ENCODE measurements around the gene NR3C2.

The NR3C2 gene

GRCh38 chr4:148437439-148437838, 4.8 kb downstream of the NR3C2 start:
- no peak for DNase-seq (ENCODE audit: low read depth)
- no peak overlapping the region for H3K4me3 ChIP-seq (ENCODE audit: control insufficient read depth, low read depth, low read length)
- TF ChIP-seq CTCF (conservative IDR thresholded peaks at IDR 0.05; ENCODE audit: control insufficient read depth, insufficient read depth, low read depth, low read length) = no peak

GRCh38 chr4:148436512-148436911, 5.7 kb downstream of the NR3C2 start:
- H3K4me3 ChIP-seq (ENCODE audit: control insufficient read depth, low read depth, low read length) = no peak overlapping the region
- no peak for DNase-seq (ENCODE audit: low read depth)
- TF ChIP-seq CTCF (conservative IDR thresholded peaks at IDR 0.05; ENCODE audit: control insufficient read depth, insufficient read depth, low read depth, low read length) = no peak

GRCh38 chr4:148435654-148436406, 6.4 kb downstream of the NR3C2 start:
- TF ChIP-seq CTCF (conservative IDR thresholded peaks at IDR 0.05; ENCODE audit: control insufficient read depth, insufficient read depth, low read depth, low read length) = no peak
- DNase-seq (ENCODE audit: low read depth) = no peak

GRCh38 chr4:148434075-148434773, 8.0 kb downstream of the NR3C2 start:
- TF ChIP-seq CTCF (conservative IDR thresholded peaks at IDR 0.05; ENCODE audit: control insufficient read depth, insufficient read depth, low read depth, low read length) = no peak
- no peak for DNase-seq (ENCODE audit: low read depth)
- H3K4me3 ChIP-seq (ENCODE audit: control insufficient read depth, low read depth, low read length) = no peak overlapping the region

More at GRCh38 chr4:148435654-148436406, 6.4 kb downstream of the NR3C2 start:
- H3K4me3 ChIP-seq (ENCODE audit: control insufficient read depth, low read depth, low read length) = no peak overlapping the region

- TF ChIP-seq CTCF (conservative IDR thresholded peaks at IDR 0.05; ENCODE audit: control insufficient read depth, insufficient read depth, low read depth, low read length) = no peak
- no peak overlapping the region for H3K4me3 ChIP-seq (ENCODE audit: control insufficient read depth, low read depth, low read length)
- no peak for DNase-seq (ENCODE audit: low read depth)
Observed at GRCh38 chr4:148431401-148431800, 10.8 kb downstream of the NR3C2 start.

- H3K4me3 ChIP-seq (ENCODE audit: control insufficient read depth, low read depth, low read length) = no peak overlapping the region
- no peak for DNase-seq (ENCODE audit: low read depth)
- no peak for TF ChIP-seq CTCF (conservative IDR thresholded peaks at IDR 0.05; ENCODE audit: control insufficient read depth, insufficient read depth, low read depth, low read length)
Observed at GRCh38 chr4:148430854-148431253, 11.4 kb downstream of the NR3C2 start.
